ENCODE results near the gene IGSF9. TPM values are rescaled to one million over a fixed set of nuclear protein-coding genes. Genes with fewer than 3 reads are reported as not detected.

IGSF9 gene
- total RNA-seq, 1 experiment from 2014 or later: 21.2 TPM

DNA sequence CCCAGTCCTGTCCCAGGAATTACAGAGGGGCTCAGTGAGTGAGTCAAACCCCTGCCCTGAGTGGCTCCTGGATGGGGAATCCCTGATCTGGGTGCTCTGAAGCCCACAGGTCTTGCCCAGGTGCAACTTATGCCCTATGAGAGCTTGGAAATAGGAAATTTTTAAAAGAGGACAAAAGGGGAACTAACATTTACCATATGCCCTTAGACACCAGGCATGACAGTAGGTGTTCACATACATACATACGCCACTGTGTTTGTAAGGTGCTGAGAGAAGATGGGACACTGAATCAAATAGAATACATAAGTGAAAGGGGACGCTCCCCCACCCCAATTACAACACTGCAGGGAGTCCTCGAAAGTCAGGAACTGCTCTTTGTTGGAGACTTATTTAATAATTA, 46.9 kb downstream of the IGSF9 start:
- no peak overlapping the region for H3K27ac Mint-ChIP-seq (ENCODE audit: unreplicated experiment)
- H3K36me3 Mint-ChIP-seq (ENCODE audit: insufficient read depth, unreplicated experiment): peaks cover 26% of the 10 kb centered on the region
- DNase-seq: no peak
- no peaks in the 10 kb centered on the region for H3K27me3 ChIP-seq (replicated peaks; ENCODE audit: control insufficient read depth, insufficient read depth, low read length)
- no peak overlapping the region for H3K4me3 Mint-ChIP-seq (ENCODE audit: unreplicated experiment)
- peaks cover 50% of the 10 kb centered on the region for H3K4me1 ChIP-seq
- ChIA-PET CTCF (no interaction called here), POLR2A (no interaction called here)
- peaks cover 45% of the 10 kb centered on the region for H3K4me1 Mint-ChIP-seq (ENCODE audit: low read depth, unreplicated experiment)
- TF ChIP-seq CTCF (IDR thresholded peaks at IDR 0.05; ENCODE audit: insufficient read depth in 1 of 2, low read depth in 1 of 2, low read length in 1 of 2, severe bottlenecking in 1 of 2, unreplicated experiment in 1 of 2): no peak
- BruUV-seq (replicated peaks): no TSS peak
- H3K27me3 Mint-ChIP-seq (ENCODE audit: insufficient read depth, unreplicated experiment): no peaks in the 10 kb centered on the region
- H3K9me3 Mint-ChIP-seq (ENCODE audit: unreplicated experiment): peaks cover 4% of the 10 kb centered on the region
- no peaks in the 10 kb centered on the region for H3K36me3 ChIP-seq (ENCODE audit: control insufficient read depth, insufficient read depth, low read length)
- peaks cover 1% of the 10 kb centered on the region; the same call in 1 of the 2 replicates for H3K9me3 ChIP-seq
- H3K4me3 ChIP-seq (ENCODE audit: low read depth, low read length): no peak overlapping the region
- intact Hi-C loops (cut with micrococcal nuclease; ENCODE audit: unreplicated experiment): no loop called here

GRCh38 chr1:159897962-159898361, 47.5 kb downstream of the IGSF9 start:
- intact Hi-C loops (cut with micrococcal nuclease; ENCODE audit: unreplicated experiment): no loop called here
- no TSS peak for BruUV-seq (replicated peaks)

DNA sequence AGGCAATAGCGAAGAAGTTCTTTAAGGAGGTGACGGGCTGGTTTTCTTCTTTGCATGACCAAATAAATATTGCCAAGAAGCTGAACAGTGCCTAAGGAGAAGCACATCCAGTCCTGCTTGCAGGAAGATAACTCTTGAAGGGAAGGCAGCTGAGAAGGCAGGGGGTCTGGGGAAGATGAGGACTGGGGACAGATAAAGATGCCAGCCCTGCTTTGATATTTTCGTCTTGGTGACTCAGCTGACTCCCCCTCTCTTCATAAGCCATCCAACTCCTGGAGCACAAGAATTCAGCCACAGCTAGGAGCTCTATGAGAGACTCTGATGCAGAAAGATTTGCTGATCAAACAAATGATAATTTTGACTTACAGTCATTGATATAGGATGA, 48.9 kb downstream of the IGSF9 start:
- Histone ChIP-seq H3K4me1 (peaks cover 45% of the 10 kb centered on the region), H3K9me3 (no peaks in the 10 kb centered on the region), H3K4me3 (ENCODE audit: low read depth, low read length) (no peak overlapping the region), H3K27me3 (replicated peaks; ENCODE audit: control insufficient read depth, insufficient read depth, low read length) (no peaks in the 10 kb centered on the region), H3K36me3 (ENCODE audit: control insufficient read depth, insufficient read depth, low read length) (no peaks in the 10 kb centered on the region)
- intact Hi-C loops (cut with micrococcal nuclease; ENCODE audit: unreplicated experiment): no loop called here
- no peaks in the 10 kb centered on the region for H3K27me3 Mint-ChIP-seq (ENCODE audit: insufficient read depth, unreplicated experiment)
- no peak overlapping the region for H3K27ac Mint-ChIP-seq (ENCODE audit: unreplicated experiment)
- no peak overlapping the region for H3K4me3 Mint-ChIP-seq (ENCODE audit: unreplicated experiment)
- DNase-seq: no peak
- H3K36me3 Mint-ChIP-seq (ENCODE audit: insufficient read depth, unreplicated experiment): peaks cover 24% of the 10 kb centered on the region
- BruUV-seq (replicated peaks): no TSS peak
- peaks cover 42% of the 10 kb centered on the region for H3K4me1 Mint-ChIP-seq (ENCODE audit: low read depth, unreplicated experiment)
- TF ChIP-seq CTCF (IDR thresholded peaks at IDR 0.05; ENCODE audit: insufficient read depth in 1 of 2, low read depth in 1 of 2, low read length in 1 of 2, severe bottlenecking in 1 of 2, unreplicated experiment in 1 of 2): no peak
- POLR2A ChIA-PET: no interaction called here
- H3K9me3 Mint-ChIP-seq (ENCODE audit: unreplicated experiment): no peaks in the 10 kb centered on the region
- CTCF ChIA-PET: interaction anchor here (1.2 to 1.5 kb wide), 2 partner anchors 98 to 111 kb away, joined by 4 read pairs; no protein-coding TSS in a partner anchor

More at GRCh38 chr1:159897962-159898361, 47.5 kb downstream of the IGSF9 start:
- no peaks in the 10 kb centered on the region for H3K9me3 ChIP-seq
- ChIA-PET POLR2A (no interaction called here), CTCF (no interaction called here)
- no peak for TF ChIP-seq CTCF (IDR thresholded peaks at IDR 0.05; ENCODE audit: insufficient read depth in 1 of 2, low read depth in 1 of 2, low read length in 1 of 2, severe bottlenecking in 1 of 2, unreplicated experiment in 1 of 2)
- DNase-seq: no peak
- H3K4me3 Mint-ChIP-seq (ENCODE audit: unreplicated experiment): no peak overlapping the region
- H3K27me3 Mint-ChIP-seq (ENCODE audit: insufficient read depth, unreplicated experiment): no peaks in the 10 kb centered on the region
- peaks cover 45% of the 10 kb centered on the region for H3K4me1 Mint-ChIP-seq (ENCODE audit: low read depth, unreplicated experiment)
- no peaks in the 10 kb centered on the region for H3K9me3 Mint-ChIP-seq (ENCODE audit: unreplicated experiment)
- H3K36me3 Mint-ChIP-seq (ENCODE audit: insufficient read depth, unreplicated experiment): peaks cover 26% of the 10 kb centered on the region
- no peaks in the 10 kb centered on the region for H3K36me3 ChIP-seq (ENCODE audit: control insufficient read depth, insufficient read depth, low read length)
- no peak overlapping the region for H3K27ac Mint-ChIP-seq (ENCODE audit: unreplicated experiment)
- peaks cover 53% of the 10 kb centered on the region for H3K4me1 ChIP-seq
- no peak overlapping the region for H3K4me3 ChIP-seq (ENCODE audit: low read depth, low read length)
- H3K27me3 ChIP-seq (replicated peaks; ENCODE audit: control insufficient read depth, insufficient read depth, low read length): no peaks in the 10 kb centered on the region

Data from Caco-2 (cell line).